HG03025 (cell line): ENCODE data around the gene CMA1.
"Not testable (repeated sequence)": the region's sequence is repeated elsewhere in the genome, so short reads cannot be mapped to it uniquely, and the experiment has no call there.

ENCODE experiments used
- ATAC-seq: cut with Tn5 transposase; IDR thresholded peaks from one replicate; pipeline ENCODE4 v1.9.1; 2021; ENCODE audit warnings: mild to moderate bottlenecking, moderate library complexity; ENCODE audit not compliant: unreplicated experiment, low FRiP score

Gene CMA1, protein sequence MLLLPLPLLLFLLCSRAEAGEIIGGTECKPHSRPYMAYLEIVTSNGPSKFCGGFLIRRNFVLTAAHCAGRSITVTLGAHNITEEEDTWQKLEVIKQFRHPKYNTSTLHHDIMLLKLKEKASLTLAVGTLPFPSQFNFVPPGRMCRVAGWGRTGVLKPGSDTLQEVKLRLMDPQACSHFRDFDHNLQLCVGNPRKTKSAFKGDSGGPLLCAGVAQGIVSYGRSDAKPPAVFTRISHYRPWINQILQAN

GRCh38 chr14:24508155-24508840 is at the start of gene CMA1:
CMA1 (minus strand) TSS chr14:24508265; CDS start chr14:24508235, 30 bp downstream.
- ATAC-seq, result no peak

GRCh38 chr14:24556756-24557155 is 48.7 kb upstream of the CMA1 start:
- no peak for ATAC-seq

GRCh38 chr14:24549064-24549463 is 41.0 kb upstream of the CMA1 start:
- ATAC-seq, result not testable (repeated sequence)

DNA sequence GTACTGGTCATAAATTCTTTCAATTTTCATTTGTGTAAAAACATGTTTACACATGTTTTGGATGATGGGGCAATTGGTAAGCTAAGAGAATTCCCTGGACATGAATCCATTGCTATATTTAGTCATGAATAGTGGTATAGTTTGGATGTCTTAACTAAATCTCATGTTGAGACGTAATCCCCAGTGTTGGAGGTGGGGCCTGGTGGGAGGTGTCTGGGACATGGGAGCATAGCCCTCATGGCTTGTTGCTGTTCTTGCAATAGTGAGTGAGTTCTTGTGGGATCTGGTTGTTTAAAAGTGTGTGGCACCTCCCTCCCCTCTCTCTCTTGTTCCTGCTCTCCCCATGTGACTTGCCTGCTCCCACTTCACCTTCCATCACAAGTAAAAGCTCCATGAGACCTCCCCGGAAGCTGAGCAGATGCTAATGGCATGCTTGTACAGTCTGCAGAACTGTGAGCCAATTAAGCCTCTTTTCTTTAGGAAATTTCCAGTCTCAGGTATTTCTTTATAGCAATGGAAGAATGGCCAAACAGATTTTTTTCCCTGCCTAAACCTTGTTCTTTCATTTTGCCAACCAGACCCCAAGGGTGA is 34.4 kb upstream of the CMA1 start:
- no peak for ATAC-seq

DNA sequence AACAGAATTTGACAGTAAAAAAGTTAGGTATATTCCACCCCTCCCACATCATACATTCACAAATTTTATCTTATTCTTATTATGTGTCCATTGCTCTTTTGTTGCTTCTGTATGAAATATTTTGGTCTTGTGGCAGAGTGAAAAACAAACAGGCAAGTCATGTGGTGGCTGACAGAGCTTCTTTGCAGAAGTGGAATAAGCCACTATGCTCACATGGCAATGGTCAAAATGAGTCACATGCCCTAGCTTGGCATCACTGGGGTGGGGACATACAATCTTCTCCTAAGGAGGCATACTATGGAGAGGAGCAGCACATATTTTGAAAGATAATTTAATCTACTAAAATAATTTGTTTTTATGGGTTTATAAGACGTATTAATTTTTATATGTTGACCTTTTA is 27.7 kb upstream of the CMA1 start:
- no peak for ATAC-seq

- no peak for ATAC-seq
Observed at GRCh38 chr14:24534286-24534685, 26.2 kb upstream of the CMA1 start.

DNA sequence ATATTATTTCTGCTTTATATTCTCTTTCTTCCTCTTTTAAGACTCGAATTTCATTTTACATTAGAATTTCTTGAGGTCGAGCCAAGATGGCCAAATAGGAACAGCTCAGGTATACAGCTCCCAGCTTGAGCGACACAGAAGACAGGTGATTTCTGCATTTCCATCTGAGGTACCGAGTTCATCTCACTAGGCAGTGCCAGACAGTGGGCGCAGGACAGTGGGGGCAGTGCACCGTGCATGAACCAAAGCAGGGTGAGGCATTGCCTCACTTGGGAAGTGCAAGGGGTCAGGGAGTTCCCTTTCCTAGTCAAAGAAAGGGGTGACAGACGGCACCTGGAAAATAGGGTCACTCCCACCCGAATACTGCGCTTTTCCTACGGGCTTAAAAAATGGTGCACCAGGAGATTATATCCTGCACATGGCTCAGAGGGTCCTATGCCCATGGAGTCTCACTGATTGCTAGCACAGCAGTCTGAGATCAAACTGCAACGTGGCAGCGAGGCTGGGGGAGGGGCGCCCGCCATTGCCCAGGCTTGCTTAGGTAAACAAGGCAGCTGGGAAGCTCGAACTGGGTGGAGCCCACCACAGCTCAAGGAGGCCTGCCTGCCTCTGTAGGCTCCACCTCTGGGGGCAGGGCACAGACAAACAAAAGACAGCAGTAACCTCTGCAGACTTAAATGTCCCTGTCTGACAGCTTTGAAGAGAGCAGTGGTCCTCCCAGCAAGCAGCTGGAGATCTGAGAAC is 18.0 kb upstream of the CMA1 start:
- ATAC-seq, result not testable (repeated sequence)

DNA sequence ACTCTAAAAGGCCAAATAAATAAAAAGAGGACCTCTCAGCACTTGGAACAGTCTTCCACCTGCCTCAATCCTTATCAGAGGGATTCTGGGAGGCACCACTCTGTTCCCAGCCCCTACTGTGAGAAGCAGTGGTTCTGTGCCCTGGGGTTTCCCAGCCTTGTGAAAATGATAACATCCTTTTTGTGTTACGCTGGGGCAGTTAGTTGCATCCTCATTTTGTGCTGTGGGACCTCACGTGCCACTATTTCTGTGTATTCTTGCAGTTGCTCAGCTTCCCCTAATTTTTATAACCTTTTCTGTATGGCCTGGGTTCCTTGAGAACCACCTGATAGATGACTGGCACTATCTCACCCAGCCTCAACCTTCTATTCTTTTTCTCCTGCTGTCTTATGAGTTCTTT is 10.8 kb upstream of the CMA1 start:
- ATAC-seq, result no peak

GRCh38 chr14:24514209-24514608 is 6.1 kb upstream of the CMA1 start:
- ATAC-seq, result no peak

GRCh38 chr14:24513009-24513408 is 4.9 kb upstream of the CMA1 start:
- ATAC-seq, result no peak

- ATAC-seq, result no peak
Observed at GRCh38 chr14:24506443-24506842, 1.6 kb downstream of the CMA1 start.

- ATAC-seq, result no peak
Observed at GRCh38 chr14:24504425-24504950, 3.6 kb downstream of the CMA1 start.

DNA sequence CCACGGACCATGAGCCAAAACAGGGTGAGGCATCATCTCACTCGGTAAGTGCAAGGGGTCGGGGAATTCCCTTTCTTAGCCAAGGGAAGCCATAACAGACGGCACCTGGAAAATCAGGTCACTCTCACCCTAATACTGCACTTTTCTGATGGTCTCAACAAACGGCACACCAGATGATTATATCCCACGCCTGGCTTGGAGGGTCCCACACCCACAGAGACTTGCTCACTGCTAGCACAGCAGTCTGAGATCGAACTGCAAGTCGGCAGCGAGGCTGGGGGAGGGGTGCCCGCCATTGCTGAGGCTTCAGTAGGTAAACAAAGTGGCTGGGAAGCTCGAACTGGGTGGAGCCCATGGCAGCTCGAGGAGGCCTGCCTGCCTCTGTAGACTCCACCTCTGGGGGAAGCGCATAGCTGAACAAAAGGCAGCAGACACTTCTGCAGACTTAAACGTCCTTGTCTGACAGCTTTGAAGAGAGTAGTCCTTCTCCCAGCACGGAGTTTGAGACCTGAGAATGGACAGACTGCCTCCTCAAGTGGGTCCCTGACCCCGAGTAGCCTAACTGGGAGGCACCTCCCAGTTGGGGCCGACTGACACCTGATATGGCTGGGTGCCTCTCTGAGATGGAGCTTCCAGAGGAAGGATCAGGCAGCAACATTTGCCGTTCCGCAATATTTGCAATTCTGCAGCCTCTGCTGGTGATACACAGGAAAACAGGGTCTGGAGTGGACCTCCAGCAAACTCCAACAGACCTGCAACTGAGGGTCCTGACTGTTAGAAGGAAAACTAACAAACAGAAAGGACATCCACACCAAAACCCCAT is 16.3 kb downstream of the CMA1 start:
- ATAC-seq, result not testable (repeated sequence)

- no peak for ATAC-seq
Observed at GRCh38 chr14:24483604-24484252, 24.3 kb downstream of the CMA1 start.

DNA sequence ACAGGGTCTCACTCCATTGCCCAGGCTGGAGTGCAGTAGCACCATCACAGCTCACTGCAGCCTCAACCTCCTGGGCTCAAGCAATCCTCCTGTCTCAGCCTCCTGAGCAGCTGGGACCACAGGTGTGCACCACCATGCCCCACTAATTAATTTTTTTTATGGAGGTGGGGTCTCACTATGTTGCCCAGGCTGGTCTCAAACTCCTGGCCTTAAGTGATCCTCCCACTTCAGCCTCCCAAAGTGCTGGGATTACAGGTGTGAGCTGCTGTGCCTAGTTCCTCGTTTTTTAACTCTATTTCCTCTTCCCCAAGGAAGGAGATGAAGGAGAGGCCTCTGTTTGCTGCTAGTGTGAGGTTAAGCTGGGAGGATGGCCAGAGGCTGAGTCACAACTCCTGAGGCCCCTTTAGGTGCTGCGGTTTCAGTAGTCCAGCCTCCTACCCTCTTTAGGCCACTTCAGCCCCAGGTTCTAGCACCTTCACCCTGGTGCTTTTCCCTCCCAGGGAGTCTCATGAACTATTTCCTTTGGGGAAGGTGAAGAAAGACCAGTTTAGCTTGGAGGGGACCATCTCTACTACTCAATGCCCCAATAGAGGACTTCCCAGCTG is 25.3 kb downstream of the CMA1 start:
- not testable (repeated sequence) for ATAC-seq

DNA sequence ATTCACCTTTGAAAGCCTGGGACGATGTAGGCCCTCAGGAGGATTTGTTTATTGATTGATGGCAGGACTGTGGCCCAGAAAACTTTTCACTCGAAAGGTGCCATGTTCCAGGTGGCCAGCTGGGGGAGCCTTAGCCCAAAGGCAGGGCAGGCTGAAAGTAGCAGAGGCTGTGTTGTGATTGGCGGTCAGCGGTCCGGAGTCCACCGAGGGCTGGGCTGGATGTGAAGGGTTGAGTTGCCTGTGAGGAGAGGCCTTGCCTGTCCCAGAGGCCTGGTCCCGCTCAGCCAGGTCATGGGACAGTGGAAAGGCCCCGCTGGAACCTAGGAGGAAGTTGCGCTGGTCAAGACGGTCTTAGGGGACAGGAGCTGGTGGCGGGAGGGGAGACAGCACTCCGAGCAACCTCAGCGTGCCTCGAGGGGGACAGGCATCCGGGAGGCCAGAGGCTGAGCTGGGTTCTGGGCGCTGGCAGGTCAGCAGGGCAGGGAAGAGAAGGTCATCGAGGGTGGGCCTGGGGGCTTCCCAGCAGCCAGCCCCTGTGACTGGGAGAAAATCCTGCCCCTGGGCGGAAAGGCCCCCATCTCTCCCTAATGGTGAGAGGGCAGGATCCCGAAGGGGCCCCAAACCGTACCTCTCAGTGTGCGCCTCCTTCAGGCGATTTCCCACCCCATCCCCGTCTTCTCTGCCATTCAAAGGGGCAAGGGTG is 26.3 kb downstream of the CMA1 start:
- ATAC-seq, result no peak

DNA sequence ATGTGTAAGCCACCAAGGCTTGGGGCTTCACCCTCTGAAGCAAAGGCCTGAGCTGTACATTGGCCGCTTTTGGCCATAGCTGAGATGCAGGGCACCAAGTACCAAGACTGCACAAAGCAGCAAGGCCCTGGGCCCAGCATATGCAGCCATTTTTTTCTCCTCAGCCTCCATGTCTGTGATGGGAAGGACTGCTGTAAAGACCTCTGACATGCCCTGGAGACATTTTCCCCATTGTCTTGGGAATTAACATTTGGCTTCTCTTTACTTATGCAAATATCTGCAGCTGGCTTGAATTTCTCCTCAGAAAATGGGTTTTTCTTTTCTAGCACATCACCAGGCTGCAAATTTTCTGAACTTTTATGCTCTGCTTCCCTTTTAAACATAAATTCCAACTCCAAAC is 28.1 kb downstream of the CMA1 start:
- not testable (repeated sequence) for ATAC-seq

GRCh38 chr14:24475261-24475660 is 32.8 kb downstream of the CMA1 start:
- ATAC-seq, result no peak

GRCh38 chr14:24473211-24473610 is 34.9 kb downstream of the CMA1 start:
- ATAC-seq, result no peak
